ENCODE measurements around the gene CCDC6. TPM values are rescaled to one million over a fixed set of nuclear protein-coding genes. Genes with fewer than 3 reads are reported as not detected.

The CCDC6 gene
- total and polyA plus RNA-seq, 2 of the 4 experiments (the other 2 are of a cell fraction), result 21.8 to 30.8 TPM

- in situ Hi-C loops (cut with MboI; ENCODE audit: low sequenced_read_pairs) (no loop called here), intact Hi-C loops (cut with micrococcal nuclease) (no loop called here), dilution Hi-C loops (cut with HindIII; ENCODE audit: low sequenced_read_pairs, unreplicated experiment) (no loop called here)
- POLR2A ChIA-PET (ENCODE audit: unreplicated experiment), result no interaction called here
- Histone ChIP-seq H2BK120ac (ENCODE audit: low read depth, low read length) (no peak overlapping the region), H3K9me1 (ENCODE audit: insufficient read depth, low read length) (no peaks in the 10 kb centered on the region), H3K14ac (replicated peaks; ENCODE audit: low read depth, low read length) (no peak overlapping the region), H3K27me3 (ENCODE audit: control insufficient read depth, insufficient read depth, low read length) (no peaks in the 10 kb centered on the region), H3K9me3 (ENCODE audit: control insufficient read depth, insufficient read depth, low read length) (no peaks in the 10 kb centered on the region), H3K9ac (ENCODE audit: low read depth, low read length) (no peak overlapping the region), H4K91ac (ENCODE audit: insufficient read depth, low read depth, low read length) (no peak overlapping the region), H4K20me1 (ENCODE audit: insufficient read depth, low read length) (no peaks in the 10 kb centered on the region), H4K8ac (ENCODE audit: low read depth in 2 of 2, low read length in 2 of 2) (no peak overlapping the region), H3K27ac (ENCODE audit: insufficient read depth, low read length) (no peak overlapping the region), H2BK5ac (ENCODE audit: low read depth, low read length, poor library complexity, severe bottlenecking) (no peak overlapping the region), H3K4me2 (ENCODE audit: low read depth, low read length) (no peak overlapping the region), H2AK5ac (ENCODE audit: low read depth, low read length) (no peak overlapping the region), H3K79me1 (ENCODE audit: low read depth in 1 of 2, low read length in 2 of 2) (no peaks in the 10 kb centered on the region), H3K36me3 (ENCODE audit: control insufficient read depth, insufficient read depth, low read length) (peaks cover 17% of the 10 kb centered on the region), H4K5ac (ENCODE audit: low read depth, low read length) (no peak overlapping the region), H2BK20ac (ENCODE audit: low read depth, low read length) (no peak overlapping the region), H3K4ac (ENCODE audit: low read depth, low read length) (no peak overlapping the region), H3K18ac (ENCODE audit: low read depth, low read length) (no peak overlapping the region), H3K4me1 (ENCODE audit: control insufficient read depth, insufficient read depth, low read length) (no peaks in the 10 kb centered on the region), H2AFZ (replicated peaks; ENCODE audit: low read length, poor library complexity) (no peak overlapping the region), H3K23ac (ENCODE audit: low read depth, low read length) (no peak overlapping the region), H3K4me3 (ENCODE audit: insufficient read depth, low read depth, low read length) (no peak overlapping the region), H2BK15ac (ENCODE audit: low read depth, low read length) (no peak overlapping the region), H2AK9ac (replicated peaks; ENCODE audit: low read depth, low read length, poor library complexity) (no peak overlapping the region), H3K56ac (ENCODE audit: extremely low read depth, insufficient read depth, low read length) (no peak overlapping the region)
- ATAC-seq (ENCODE audit: low read depth) (no peak), DNase-seq (no peak)
- BruUV-seq (replicated peaks), result no TSS peak
- CTCF ChIA-PET, result interaction anchor here (0.9 kb wide), 1 partner anchor 9 kb away, joined by 3 read pairs; no protein-coding TSS in a partner anchor
- no peak for TF ChIP-seq FOS (IDR thresholded peaks at IDR 0.05; ENCODE audit: low read depth, low read length)
- TF ChIP-seq MXI1 (IDR thresholded peaks at IDR 0.05; ENCODE audit: borderline replicate concordance, low read depth, low read length), result no peak
- TF ChIP-seq MAFK (IDR thresholded peaks at IDR 0.05; ENCODE audit: low read depth, low read length), result no peak
- TF ChIP-seq CEBPB (IDR thresholded peaks at IDR 0.05; ENCODE audit: low read depth, low read length), result no peak
- TF ChIP-seq RAD21 (IDR thresholded peaks at IDR 0.05; ENCODE audit: low read length), result no peak
- no peak for TF ChIP-seq RFX5 (IDR thresholded peaks at IDR 0.05; ENCODE audit: low read depth, low read length)
- no peak for TF ChIP-seq SMC3 (IDR thresholded peaks at IDR 0.05; ENCODE audit: low read depth, low read length)
- TF ChIP-seq CHD1 (IDR thresholded peaks at IDR 0.05; ENCODE audit: low read depth, low read length), result no peak
- TF ChIP-seq BHLHE40 (IDR thresholded peaks at IDR 0.05; ENCODE audit: low read depth, low read length), result no peak
- no peak for TF ChIP-seq CTCF (conservative IDR thresholded peaks at IDR 0.05; ENCODE audit: low read depth, low read length)
- TF ChIP-seq USF2 (IDR thresholded peaks at IDR 0.05; ENCODE audit: low read depth, low read length), result no peak
- no peak for TF ChIP-seq MAZ (IDR thresholded peaks at IDR 0.05; ENCODE audit: borderline replicate concordance, low read depth, low read length)
- TF ChIP-seq RCOR1 (IDR thresholded peaks at IDR 0.05; ENCODE audit: insufficient replicate concordance, low read length), result no peak
- TF ChIP-seq NFE2L2 (IDR thresholded peaks at IDR 0.05; ENCODE audit: low read depth, low read length), result no peak
- no peak for TF ChIP-seq POLR2A (IDR thresholded peaks at IDR 0.05; ENCODE audit: low read depth, low read length)
- WGBS, 2 experiments (ENCODE audit: extremely low coverage in 2 of 2, insufficient read length in 1 of 2), result 100% methylated on average over 1 of the region's 1 CpG; no CpG with 5 or more reads in 1 of the 2 experiments
Measured at GRCh38 chr10:59799421-59799820, 106.9 kb downstream of the CCDC6 start.

Measured in IMR-90 (cell line).